Urinary bladder (tissue), 4 donors: ENCODE data around the gene LOXHD1. TPM values are rescaled to one million over a fixed set of nuclear protein-coding genes. Genes with fewer than 3 reads are reported as not detected.

Experiments
- DNase-seq: peaks from one replicate; pipeline ENCODE4 v3.0.0-alpha.2; 2015; ENCODE audit errors: extremely low spot score
- H3K27ac ChIP-seq: one replicate; pipeline ENCODE4 v1.5.1; 2013; ENCODE audit warnings: low read depth, mild to moderate bottlenecking, moderate library complexity
- H3K36me3 ChIP-seq: one replicate; pipeline ENCODE4 v1.6.1; 2013; ENCODE audit warnings: mild to moderate bottlenecking, moderate library complexity; ENCODE audit not compliant: insufficient read depth
- H3K4me1 ChIP-seq: one replicate; pipeline ENCODE4 v1.6.1; 2013; ENCODE audit warnings: mild to moderate bottlenecking, moderate library complexity; ENCODE audit not compliant: insufficient read depth
- H3K4me3 ChIP-seq: one replicate; pipeline ENCODE4 v1.5.1; 2013; ENCODE audit warnings: low read depth, low read length
- WGBS: extraction: QIAGEN DNeasy Blood & Tissue Kit; methylation state at CpG from one replicate; pipeline ENCODE4 v1.1.7; 2013; 5-methylcytosine and 5-hydroxymethylcytosine counted together
- polyA plus RNA-seq: library from polyadenylated mRNA; stranded (reverse); fragments of 200-250 nt; gene quantifications from one replicate; pipeline ENCODE4 v1.2.3, GENCODE V29; 2013
- total RNA-seq: library from RNA; depleted of rRNA; stranded (reverse); fragments of >200 nt; gene quantifications from one replicate; pipeline ENCODE4 v1.2.3, GENCODE V29; 2014
- donor health status: healthy with polysubstance abuse.
- donor health status: healthy.

The LOXHD1 gene
- total and polyA plus RNA-seq, 2 donors = 0.11 to 1.2 TPM

GRCh38 chr18:46554406-46555080, 102.5 kb downstream of the LOXHD1 start:
- no peaks in the 10 kb centered on the region for H3K36me3 ChIP-seq
- 89% methylated on average over 2 of the region's 2 CpGs for WGBS
- H3K27ac ChIP-seq = no peak overlapping the region
- no peak for DNase-seq
- no peaks in the 10 kb centered on the region for H3K4me1 ChIP-seq
- no peak overlapping the region for H3K4me3 ChIP-seq

- Histone ChIP-seq H3K27ac (no peak overlapping the region), H3K4me3 (no peak overlapping the region), H3K36me3 (no peaks in the 10 kb centered on the region), H3K4me1 (no peaks in the 10 kb centered on the region)
- 91% methylated on average over 2 of the region's 2 CpGs for WGBS
- DNase-seq = no peak
Measured at GRCh38 chr18:46550609-46551008, 106.4 kb downstream of the LOXHD1 start.

GRCh38 chr18:46547520-46547919, 109.5 kb downstream of the LOXHD1 start:
- Histone ChIP-seq H3K4me1 (no peaks in the 10 kb centered on the region), H3K27ac (no peak overlapping the region), H3K36me3 (no peaks in the 10 kb centered on the region), H3K4me3 (no peak overlapping the region)
- 14% methylated on average over 1 of the region's 1 CpG for WGBS
- no peak for DNase-seq

- H3K4me1 ChIP-seq = no peaks in the 10 kb centered on the region
- H3K27ac ChIP-seq = no peak overlapping the region
- no peak for DNase-seq
- H3K36me3 ChIP-seq = no peaks in the 10 kb centered on the region
- no peak overlapping the region for H3K4me3 ChIP-seq
Measured at GRCh38 chr18:46546111-46546640, 110.8 kb downstream of the LOXHD1 start.

- no peaks in the 10 kb centered on the region for H3K4me1 ChIP-seq
- 50% methylated on average over 5 of the region's 5 CpGs for WGBS
- DNase-seq = no peak
- no peaks in the 10 kb centered on the region for H3K36me3 ChIP-seq
- no peak overlapping the region for H3K27ac ChIP-seq
- H3K4me3 ChIP-seq = no peak overlapping the region
Measured at GRCh38 chr18:46542545-46542944, 114.5 kb downstream of the LOXHD1 start.

GRCh38 chr18:46541626-46542189, 115.3 kb downstream of the LOXHD1 start:
- Histone ChIP-seq H3K36me3 (no peaks in the 10 kb centered on the region), H3K4me3 (no peak overlapping the region), H3K4me1 (no peaks in the 10 kb centered on the region), H3K27ac (no peak overlapping the region)
- no peak for DNase-seq
- 83% methylated on average over 7 of the region's 7 CpGs for WGBS

GRCh38 chr18:46538376-46538775, 118.6 kb downstream of the LOXHD1 start:
- WGBS = 65% methylated on average over 3 of the region's 3 CpGs
- DNase-seq = no peak
- Histone ChIP-seq H3K36me3 (no peaks in the 10 kb centered on the region), H3K27ac (no peak overlapping the region), H3K4me3 (no peak overlapping the region), H3K4me1 (no peaks in the 10 kb centered on the region)

- H3K4me1 ChIP-seq = no peaks in the 10 kb centered on the region
Measured at GRCh38 chr18:46536215-46536874, 120.7 kb downstream of the LOXHD1 start.

GRCh38 chr18:46531482-46531881, 125.5 kb downstream of the LOXHD1 start:
- no peak overlapping the region for H3K4me3 ChIP-seq
- no peaks in the 10 kb centered on the region for H3K36me3 ChIP-seq
- no peak for DNase-seq
- H3K4me1 ChIP-seq = no peaks in the 10 kb centered on the region
- no peak overlapping the region for H3K27ac ChIP-seq
- 59% methylated on average over 2 of the region's 2 CpGs for WGBS

More at GRCh38 chr18:46536215-46536874, 120.7 kb downstream of the LOXHD1 start:
- no peak overlapping the region for H3K27ac ChIP-seq
- 82% methylated on average over 11 of the region's 11 CpGs for WGBS
- DNase-seq = no peak
- no peak overlapping the region for H3K4me3 ChIP-seq
- H3K36me3 ChIP-seq = no peaks in the 10 kb centered on the region

- no peak for DNase-seq
- Histone ChIP-seq H3K4me3 (no peak overlapping the region), H3K27ac (no peak overlapping the region), H3K36me3 (no peaks in the 10 kb centered on the region), H3K4me1 (no peaks in the 10 kb centered on the region)
- 72% methylated on average over 3 of the region's 3 CpGs for WGBS
Measured at GRCh38 chr18:46528037-46528436, 129.0 kb downstream of the LOXHD1 start.

- 77% methylated on average over 7 of the region's 7 CpGs for WGBS
Measured at GRCh38 chr18:46519870-46520269, 137.2 kb downstream of the LOXHD1 start.

GRCh38 chr18:46518438-46518837, 138.6 kb downstream of the LOXHD1 start:
- WGBS = 49% methylated on average over 6 of the region's 6 CpGs
- no peaks in the 10 kb centered on the region for H3K36me3 ChIP-seq
- H3K27ac ChIP-seq = no peak overlapping the region
- H3K4me1 ChIP-seq = no peaks in the 10 kb centered on the region
- H3K4me3 ChIP-seq = no peak overlapping the region
- DNase-seq = no peak

More at GRCh38 chr18:46519870-46520269, 137.2 kb downstream of the LOXHD1 start:
- Histone ChIP-seq H3K4me1 (no peaks in the 10 kb centered on the region), H3K4me3 (no peak overlapping the region), H3K36me3 (no peaks in the 10 kb centered on the region), H3K27ac (no peak overlapping the region)
- no peak for DNase-seq

- Histone ChIP-seq H3K4me1 (no peaks in the 10 kb centered on the region), H3K36me3 (no peaks in the 10 kb centered on the region), H3K4me3 (no peak overlapping the region), H3K27ac (no peak overlapping the region)
- DNase-seq = no peak
Measured at GRCh38 chr18:46516555-46516954, 140.5 kb downstream of the LOXHD1 start.

- H3K36me3 ChIP-seq = no peaks in the 10 kb centered on the region
- 60% methylated on average over 6 of the region's 6 CpGs for WGBS
- no peak overlapping the region for H3K4me3 ChIP-seq
- DNase-seq = no peak
- H3K4me1 ChIP-seq = no peaks in the 10 kb centered on the region
- H3K27ac ChIP-seq = no peak overlapping the region
Measured at GRCh38 chr18:46510386-46510785, 146.6 kb downstream of the LOXHD1 start.
